Suprapubic skin (tissue), 4 donors: ENCODE results near the gene MSH4.

Experiments
- POLR2A ChIP-seq, 2 donors: fragments of 450-650 bp; IDR thresholded peaks; one replicate each; pipeline ENCODE4 v1.6.1; 2017; ENCODE audit warnings: antibody characterized with exemption in 2 of 2, mild to moderate bottlenecking in 2 of 2, moderate library complexity in 2 of 2
- POLR2AphosphoS5 ChIP-seq, 3 donors: sonication (generic); formaldehyde crosslinking; IDR thresholded peaks; one replicate each; pipeline ENCODE4 v1.6.1; 2017; ENCODE audit warnings: antibody characterized with exemption in 3 of 3
- TF ChIP-seq, protein P1 (sequence below), 2 donors: fragments of 200-600 bp in 1 of 2; fragments of 450-650 bp in 1 of 2; sonication (generic) in 1 of 2; IDR thresholded peaks; one replicate each; pipeline ENCODE4 v1.5.1; 2016 to 2019; ENCODE audit warnings: antibody characterized with exemption in 2 of 2, mild to moderate bottlenecking in 1 of 2, moderate library complexity in 1 of 2

- TF ChIP-seq POLR2A (IDR thresholded peaks at IDR 0.05), result no peak
- TF ChIP-seq, protein P1, sequence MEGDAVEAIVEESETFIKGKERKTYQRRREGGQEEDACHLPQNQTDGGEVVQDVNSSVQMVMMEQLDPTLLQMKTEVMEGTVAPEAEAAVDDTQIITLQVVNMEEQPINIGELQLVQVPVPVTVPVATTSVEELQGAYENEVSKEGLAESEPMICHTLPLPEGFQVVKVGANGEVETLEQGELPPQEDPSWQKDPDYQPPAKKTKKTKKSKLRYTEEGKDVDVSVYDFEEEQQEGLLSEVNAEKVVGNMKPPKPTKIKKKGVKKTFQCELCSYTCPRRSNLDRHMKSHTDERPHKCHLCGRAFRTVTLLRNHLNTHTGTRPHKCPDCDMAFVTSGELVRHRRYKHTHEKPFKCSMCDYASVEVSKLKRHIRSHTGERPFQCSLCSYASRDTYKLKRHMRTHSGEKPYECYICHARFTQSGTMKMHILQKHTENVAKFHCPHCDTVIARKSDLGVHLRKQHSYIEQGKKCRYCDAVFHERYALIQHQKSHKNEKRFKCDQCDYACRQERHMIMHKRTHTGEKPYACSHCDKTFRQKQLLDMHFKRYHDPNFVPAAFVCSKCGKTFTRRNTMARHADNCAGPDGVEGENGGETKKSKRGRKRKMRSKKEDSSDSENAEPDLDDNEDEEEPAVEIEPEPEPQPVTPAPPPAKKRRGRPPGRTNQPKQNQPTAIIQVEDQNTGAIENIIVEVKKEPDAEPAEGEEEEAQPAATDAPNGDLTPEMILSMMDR (IDR thresholded peaks at IDR 0.05), result no peak
- no peak for TF ChIP-seq POLR2AphosphoS5 (IDR thresholded peaks at IDR 0.05)
Observed at GRCh38 chr1:75796376-75797272, at the start of gene MSH4.
